DOHH2 (cell line): Measurements from ENCODE around the gene WFDC1.

Experiments
- EZH2phosphoT487 ChIP-seq: fragments of 200-600 bp; sonication (generic); IDR thresholded peaks from 2 replicates; pipeline ENCODE4 v1.6.1; 2017; ENCODE audit warnings: borderline replicate concordance, mild to moderate bottlenecking, antibody characterized with exemption, low read length, moderate library complexity, mixed read lengths
- TF ChIP-seq, protein P1 (sequence below): fragments of 200-600 bp; sonication (generic); IDR thresholded peaks from one replicate; pipeline ENCODE4 v1.5.1; 2014; ENCODE audit warnings: antibody characterized with exemption, mild to moderate bottlenecking, low read depth, low read length; ENCODE audit not compliant: poor library complexity, severe bottlenecking

DNA sequence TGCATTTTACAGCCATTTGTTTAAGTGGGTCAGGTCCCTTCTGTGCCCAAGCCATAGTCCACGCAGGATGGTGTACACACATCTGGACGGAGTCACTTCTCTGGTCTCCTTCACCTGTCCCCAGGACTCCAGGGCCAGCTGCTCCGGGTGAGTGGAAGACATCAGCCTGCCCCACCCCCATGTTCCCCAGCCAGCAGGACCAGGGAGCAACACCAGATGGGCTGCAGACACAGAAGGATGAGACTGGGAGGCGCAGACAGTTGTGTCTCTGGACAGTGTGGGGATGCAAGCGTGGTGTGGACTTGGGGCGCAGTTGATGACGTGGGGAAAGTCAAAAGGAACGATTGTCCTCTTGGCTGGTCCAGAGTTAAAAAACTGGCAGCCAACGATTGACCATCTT, 24.6 kb upstream of the WFDC1 start:
- TF ChIP-seq, protein P1, sequence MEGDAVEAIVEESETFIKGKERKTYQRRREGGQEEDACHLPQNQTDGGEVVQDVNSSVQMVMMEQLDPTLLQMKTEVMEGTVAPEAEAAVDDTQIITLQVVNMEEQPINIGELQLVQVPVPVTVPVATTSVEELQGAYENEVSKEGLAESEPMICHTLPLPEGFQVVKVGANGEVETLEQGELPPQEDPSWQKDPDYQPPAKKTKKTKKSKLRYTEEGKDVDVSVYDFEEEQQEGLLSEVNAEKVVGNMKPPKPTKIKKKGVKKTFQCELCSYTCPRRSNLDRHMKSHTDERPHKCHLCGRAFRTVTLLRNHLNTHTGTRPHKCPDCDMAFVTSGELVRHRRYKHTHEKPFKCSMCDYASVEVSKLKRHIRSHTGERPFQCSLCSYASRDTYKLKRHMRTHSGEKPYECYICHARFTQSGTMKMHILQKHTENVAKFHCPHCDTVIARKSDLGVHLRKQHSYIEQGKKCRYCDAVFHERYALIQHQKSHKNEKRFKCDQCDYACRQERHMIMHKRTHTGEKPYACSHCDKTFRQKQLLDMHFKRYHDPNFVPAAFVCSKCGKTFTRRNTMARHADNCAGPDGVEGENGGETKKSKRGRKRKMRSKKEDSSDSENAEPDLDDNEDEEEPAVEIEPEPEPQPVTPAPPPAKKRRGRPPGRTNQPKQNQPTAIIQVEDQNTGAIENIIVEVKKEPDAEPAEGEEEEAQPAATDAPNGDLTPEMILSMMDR = no peak
- TF ChIP-seq EZH2phosphoT487 = no peak
